ENCODE data around the gene DENND5A. TPM values are rescaled to one million over a fixed set of nuclear protein-coding genes. Genes with fewer than 3 reads are reported as not detected.
"Not testable (repeated sequence)": the region's sequence is repeated elsewhere in the genome, so short reads cannot be mapped to it uniquely, and the experiment has no call there.

Gene DENND5A
- total RNA-seq, 1 donor from 2014 or later, result 75.3 TPM

- Mint-ChIP-seq H3K27ac (peak overlapping the region; percentile 36), H3K36me3 (ENCODE audit: insufficient read depth) (peaks cover 10% of the 10 kb centered on the region), H3K27me3 (no peaks in the 10 kb centered on the region), H3K9me3 (ENCODE audit: low read depth) (peaks cover 4% of the 10 kb centered on the region), H3K4me3 (ENCODE audit: low read depth) (no peak overlapping the region), H3K4me1 (ENCODE audit: low read depth) (peaks cover 10% of the 10 kb centered on the region)
- no peak for DNase-seq (ENCODE audit: low spot score, unreplicated experiment)
- TF ChIP-seq, protein P1, sequence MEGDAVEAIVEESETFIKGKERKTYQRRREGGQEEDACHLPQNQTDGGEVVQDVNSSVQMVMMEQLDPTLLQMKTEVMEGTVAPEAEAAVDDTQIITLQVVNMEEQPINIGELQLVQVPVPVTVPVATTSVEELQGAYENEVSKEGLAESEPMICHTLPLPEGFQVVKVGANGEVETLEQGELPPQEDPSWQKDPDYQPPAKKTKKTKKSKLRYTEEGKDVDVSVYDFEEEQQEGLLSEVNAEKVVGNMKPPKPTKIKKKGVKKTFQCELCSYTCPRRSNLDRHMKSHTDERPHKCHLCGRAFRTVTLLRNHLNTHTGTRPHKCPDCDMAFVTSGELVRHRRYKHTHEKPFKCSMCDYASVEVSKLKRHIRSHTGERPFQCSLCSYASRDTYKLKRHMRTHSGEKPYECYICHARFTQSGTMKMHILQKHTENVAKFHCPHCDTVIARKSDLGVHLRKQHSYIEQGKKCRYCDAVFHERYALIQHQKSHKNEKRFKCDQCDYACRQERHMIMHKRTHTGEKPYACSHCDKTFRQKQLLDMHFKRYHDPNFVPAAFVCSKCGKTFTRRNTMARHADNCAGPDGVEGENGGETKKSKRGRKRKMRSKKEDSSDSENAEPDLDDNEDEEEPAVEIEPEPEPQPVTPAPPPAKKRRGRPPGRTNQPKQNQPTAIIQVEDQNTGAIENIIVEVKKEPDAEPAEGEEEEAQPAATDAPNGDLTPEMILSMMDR (IDR thresholded peaks at IDR 0.05; ENCODE audit: unreplicated experiment), result no peak
Observed at GRCh38 chr11:9251311-9251710, 13.8 kb downstream of the DENND5A start.

DNA sequence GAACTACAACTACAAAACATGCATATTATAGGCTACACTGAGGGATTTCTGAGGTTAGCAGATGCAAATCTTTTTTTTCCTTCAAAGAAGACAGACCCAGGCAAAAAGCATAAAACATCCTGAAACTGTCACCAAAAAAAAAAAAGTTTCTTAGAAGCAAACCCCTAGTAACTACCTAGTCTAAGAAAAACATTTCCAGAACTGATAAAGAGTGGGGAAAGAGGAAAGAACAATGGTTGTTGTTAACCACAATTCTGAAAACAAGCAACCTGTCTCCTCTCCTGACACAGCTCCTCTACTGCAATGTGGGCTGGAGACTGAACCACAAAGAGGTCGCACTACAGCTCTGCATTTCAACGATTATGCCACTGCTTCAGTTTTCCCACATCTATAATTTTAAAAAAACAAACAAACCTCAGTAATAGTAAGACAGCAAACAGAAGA is 15.0 kb downstream of the DENND5A start:
- Mint-ChIP-seq H3K27me3 (no peaks in the 10 kb centered on the region), H3K4me1 (ENCODE audit: low read depth) (peaks cover 11% of the 10 kb centered on the region), H3K27ac (peak overlapping the region; percentile 80), H3K36me3 (ENCODE audit: insufficient read depth) (peaks cover 9% of the 10 kb centered on the region), H3K4me3 (ENCODE audit: low read depth) (no peak overlapping the region), H3K9me3 (ENCODE audit: low read depth) (peaks cover 4% of the 10 kb centered on the region)
- DNase-seq (ENCODE audit: low spot score, unreplicated experiment), result no peak
- TF ChIP-seq, protein P1 (IDR thresholded peaks at IDR 0.05; ENCODE audit: unreplicated experiment), result no peak

DNA sequence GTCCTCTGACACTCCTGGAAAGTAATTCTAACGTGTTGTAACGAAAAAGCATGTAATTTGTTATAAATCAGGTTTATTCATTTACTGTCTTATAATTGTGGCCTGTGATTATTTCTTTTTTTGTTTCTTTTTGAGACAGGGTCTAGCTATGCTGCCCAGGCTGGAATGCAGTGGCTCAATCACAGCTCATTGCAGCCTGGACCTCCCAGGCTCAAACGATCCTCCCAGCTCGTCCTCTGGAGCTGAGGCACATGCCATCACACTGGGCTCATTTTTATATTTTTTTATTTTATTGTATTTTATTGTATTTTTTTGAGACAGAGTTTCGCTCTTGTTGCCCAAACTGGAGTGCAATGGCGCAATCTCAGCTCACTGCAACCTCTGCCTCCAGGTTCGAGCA is 15.9 kb downstream of the DENND5A start:
- Mint-ChIP-seq H3K4me1 (ENCODE audit: low read depth) (peaks cover 11% of the 10 kb centered on the region), H3K9me3 (ENCODE audit: low read depth) (peaks cover 4% of the 10 kb centered on the region), H3K27me3 (no peaks in the 10 kb centered on the region), H3K4me3 (ENCODE audit: low read depth) (no peak overlapping the region), H3K27ac (no peak overlapping the region), H3K36me3 (ENCODE audit: insufficient read depth) (peaks cover 4% of the 10 kb centered on the region)
- no peak for DNase-seq (ENCODE audit: low spot score, unreplicated experiment)
- TF ChIP-seq, protein P1 (IDR thresholded peaks at IDR 0.05; ENCODE audit: unreplicated experiment), result no peak

DNA sequence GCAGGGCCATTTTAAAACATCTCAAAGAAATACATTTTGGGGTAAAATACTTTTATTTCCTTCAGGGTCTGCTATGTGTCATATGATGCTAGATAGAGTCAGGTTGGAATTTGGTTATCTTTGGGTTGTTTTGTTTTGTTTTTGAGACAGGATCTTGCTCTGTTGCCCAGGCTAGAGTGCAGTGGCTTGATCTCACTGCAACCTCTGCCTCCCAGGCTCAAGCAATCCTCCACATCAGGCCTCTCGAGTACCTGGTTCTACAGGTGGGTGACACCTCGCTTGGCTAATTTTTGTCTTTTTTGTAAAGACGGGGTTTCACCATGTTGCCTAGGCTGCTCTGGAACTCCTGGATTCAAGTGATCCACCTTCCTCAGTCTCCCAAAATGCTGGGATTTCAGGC is 17.3 kb downstream of the DENND5A start:
- H3K4me1 Mint-ChIP-seq (ENCODE audit: low read depth), result peaks cover 11% of the 10 kb centered on the region
- H3K9me3 Mint-ChIP-seq (ENCODE audit: low read depth), result peaks cover 4% of the 10 kb centered on the region
- no peak overlapping the region for H3K4me3 Mint-ChIP-seq (ENCODE audit: low read depth)
- no peaks in the 10 kb centered on the region for H3K27me3 Mint-ChIP-seq
- no peak for DNase-seq (ENCODE audit: low spot score, unreplicated experiment)
- TF ChIP-seq, protein P1 (IDR thresholded peaks at IDR 0.05; ENCODE audit: unreplicated experiment), result no peak
- no peak overlapping the region for H3K27ac Mint-ChIP-seq
- H3K36me3 Mint-ChIP-seq (ENCODE audit: insufficient read depth), result peaks cover 4% of the 10 kb centered on the region

DNA sequence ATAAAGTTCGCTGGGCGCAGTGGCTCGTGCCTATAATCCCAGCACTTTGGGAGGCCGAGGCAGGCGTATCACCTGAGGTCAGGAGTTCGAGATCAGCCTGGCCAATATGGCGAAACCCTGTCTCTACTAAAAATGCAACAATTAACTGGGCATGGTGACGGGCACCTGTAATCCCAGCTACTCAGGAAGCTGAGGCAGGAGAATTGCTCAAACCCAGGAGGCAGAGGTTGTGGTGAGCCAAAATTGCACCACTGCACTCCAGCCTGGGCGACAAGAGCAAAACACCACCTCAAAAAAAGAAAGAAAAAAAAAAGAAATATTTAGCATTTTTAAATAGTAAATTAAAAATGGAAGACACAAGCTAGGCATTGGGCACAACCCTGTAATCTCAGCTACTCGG is 28.9 kb downstream of the DENND5A start:
- H3K27me3 Mint-ChIP-seq; H3K4me3 Mint-ChIP-seq (ENCODE audit: low read depth); H3K4me1 Mint-ChIP-seq (ENCODE audit: low read depth); H3K27ac Mint-ChIP-seq; DNase-seq (ENCODE audit: low spot score, unreplicated experiment): not testable (repeated sequence)
- Mint-ChIP-seq H3K36me3 (ENCODE audit: insufficient read depth) (peaks cover 18% of the 10 kb centered on the region), H3K9me3 (ENCODE audit: low read depth) (peaks cover 19% of the 10 kb centered on the region)

GRCh38 chr11:9232482-9232881 is 32.7 kb downstream of the DENND5A start:
- Mint-ChIP-seq H3K4me1 (ENCODE audit: low read depth) (peaks cover 18% of the 10 kb centered on the region), H3K4me3 (ENCODE audit: low read depth) (no peak overlapping the region), H3K9me3 (ENCODE audit: low read depth) (peaks cover 19% of the 10 kb centered on the region), H3K36me3 (ENCODE audit: insufficient read depth) (peaks cover 18% of the 10 kb centered on the region), H3K27me3 (no peaks in the 10 kb centered on the region), H3K27ac (no peak overlapping the region)
- no peak for DNase-seq (ENCODE audit: low spot score, unreplicated experiment)
- TF ChIP-seq, protein P1 (IDR thresholded peaks at IDR 0.05; ENCODE audit: unreplicated experiment), result no peak
